ENCODE measurements around the gene TIGD2.

DNA sequence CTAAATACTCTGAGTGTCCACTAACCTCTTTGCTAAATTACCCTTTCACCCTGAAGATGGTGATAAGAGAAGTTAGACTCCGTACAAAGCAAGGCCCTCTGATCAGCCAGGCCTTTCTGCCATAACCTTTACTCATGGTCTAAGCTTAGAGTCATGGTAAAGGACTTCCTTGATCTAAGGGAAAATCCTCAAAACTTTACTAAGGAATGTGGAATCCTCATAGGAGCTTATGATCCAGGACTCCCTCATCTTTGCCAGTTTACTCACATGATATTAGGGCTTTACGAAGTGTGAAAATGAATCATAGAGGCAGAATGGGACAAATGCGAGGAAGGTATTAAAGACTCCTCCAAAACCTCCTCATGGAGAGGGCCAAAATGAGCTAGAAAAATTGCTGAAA lies 46.5 kb upstream of the TIGD2 start:
- TF ChIP-seq POLR2AphosphoS5 (IDR thresholded peaks at IDR 0.05; ENCODE audit: insufficient read depth, low read depth, low read length) (no peak), POLR2A (IDR thresholded peaks at IDR 0.05; ENCODE audit: low read depth, low read length) (no peak)
- TF ChIP-seq, protein P1, sequence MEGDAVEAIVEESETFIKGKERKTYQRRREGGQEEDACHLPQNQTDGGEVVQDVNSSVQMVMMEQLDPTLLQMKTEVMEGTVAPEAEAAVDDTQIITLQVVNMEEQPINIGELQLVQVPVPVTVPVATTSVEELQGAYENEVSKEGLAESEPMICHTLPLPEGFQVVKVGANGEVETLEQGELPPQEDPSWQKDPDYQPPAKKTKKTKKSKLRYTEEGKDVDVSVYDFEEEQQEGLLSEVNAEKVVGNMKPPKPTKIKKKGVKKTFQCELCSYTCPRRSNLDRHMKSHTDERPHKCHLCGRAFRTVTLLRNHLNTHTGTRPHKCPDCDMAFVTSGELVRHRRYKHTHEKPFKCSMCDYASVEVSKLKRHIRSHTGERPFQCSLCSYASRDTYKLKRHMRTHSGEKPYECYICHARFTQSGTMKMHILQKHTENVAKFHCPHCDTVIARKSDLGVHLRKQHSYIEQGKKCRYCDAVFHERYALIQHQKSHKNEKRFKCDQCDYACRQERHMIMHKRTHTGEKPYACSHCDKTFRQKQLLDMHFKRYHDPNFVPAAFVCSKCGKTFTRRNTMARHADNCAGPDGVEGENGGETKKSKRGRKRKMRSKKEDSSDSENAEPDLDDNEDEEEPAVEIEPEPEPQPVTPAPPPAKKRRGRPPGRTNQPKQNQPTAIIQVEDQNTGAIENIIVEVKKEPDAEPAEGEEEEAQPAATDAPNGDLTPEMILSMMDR (IDR thresholded peaks at IDR 0.05; ENCODE audit: extremely low read depth in 1 of 2, insufficient read depth in 1 of 2, low read depth in 1 of 2, low read length in 2 of 2) = no peak
